ENCODE data around the gene ETFA. TPM values are rescaled to one million over a fixed set of nuclear protein-coding genes. Genes with fewer than 3 reads are reported as not detected.

ETFA gene
- total RNA-seq, 2 experiments from 2014 or later, result 159 to 164 TPM

- Mint-ChIP-seq H3K27me3 (peaks cover 14% of the 10 kb centered on the region), H3K9me3 (peaks cover 1% of the 10 kb centered on the region), H3K27ac (no peak overlapping the region), H3K4me3 (no peak overlapping the region), H3K36me3 (ENCODE audit: low read depth) (no peaks in the 10 kb centered on the region), H3K4me1 (ENCODE audit: low read depth) (no peaks in the 10 kb centered on the region)
- DNase-seq (no peak), ATAC-seq (no peak)
- ChIA-PET POLR2A (no interaction called here), CTCF (no interaction called here)
- intact Hi-C loops (cut with micrococcal nuclease), result no loop called here
- no peak for TF ChIP-seq CTCF (IDR thresholded peaks at IDR 0.05)
These were observed 138.5 kb downstream of the ETFA start for GRCh38 chr15:76172782-76173181.

GRCh38 chr15:76169911-76170800 lies 141.1 kb downstream of the ETFA start:
- H3K36me3 Mint-ChIP-seq (ENCODE audit: low read depth), result no peaks in the 10 kb centered on the region
- ATAC-seq, result no peak
- H3K27ac Mint-ChIP-seq, result no peak overlapping the region
- H3K9me3 Mint-ChIP-seq, result peaks cover 1% of the 10 kb centered on the region
- CTCF ChIA-PET, result no interaction called here
- H3K4me3 Mint-ChIP-seq, result no peak overlapping the region
- intact Hi-C loops (cut with micrococcal nuclease), result no loop called here
- DNase-seq, result no peak
- no peak for TF ChIP-seq CTCF (IDR thresholded peaks at IDR 0.05)
- no peaks in the 10 kb centered on the region for H3K4me1 Mint-ChIP-seq (ENCODE audit: low read depth)
- POLR2A ChIA-PET, result no interaction called here
- H3K27me3 Mint-ChIP-seq, result peaks cover 3% of the 10 kb centered on the region

GRCh38 chr15:76169018-76169417 lies 142.3 kb downstream of the ETFA start:
- intact Hi-C loops (cut with micrococcal nuclease), result no loop called here
- peak; percentile 55 for ATAC-seq
- Mint-ChIP-seq H3K27ac (no peak overlapping the region), H3K4me3 (no peak overlapping the region), H3K9me3 (peaks cover 1% of the 10 kb centered on the region), H3K27me3 (peaks cover 2% of the 10 kb centered on the region), H3K4me1 (ENCODE audit: low read depth) (no peaks in the 10 kb centered on the region), H3K36me3 (ENCODE audit: low read depth) (no peaks in the 10 kb centered on the region)
- no peak for TF ChIP-seq CTCF (IDR thresholded peaks at IDR 0.05)
- CTCF ChIA-PET, result interaction anchor here (1.4 kb wide), 1 partner anchor 30 kb away, joined by 4 read pairs; no protein-coding TSS in a partner anchor
- DNase-seq, result no peak
- POLR2A ChIA-PET, result no interaction called here

- POLR2A ChIA-PET, result no interaction called here
- H3K4me1 Mint-ChIP-seq (ENCODE audit: low read depth), result no peaks in the 10 kb centered on the region
- ATAC-seq (no peak), DNase-seq (no peak)
- no peaks in the 10 kb centered on the region for H3K27me3 Mint-ChIP-seq
- no peak for TF ChIP-seq CTCF (IDR thresholded peaks at IDR 0.05)
- H3K4me3 Mint-ChIP-seq, result no peak overlapping the region
- no peaks in the 10 kb centered on the region for H3K9me3 Mint-ChIP-seq
- intact Hi-C loops (cut with micrococcal nuclease), result no loop called here
- no peaks in the 10 kb centered on the region for H3K36me3 Mint-ChIP-seq (ENCODE audit: low read depth)
- no peak overlapping the region for H3K27ac Mint-ChIP-seq
- CTCF ChIA-PET, result interaction anchor here (1.2 to 1.4 kb wide), 2 partner anchors 18 to 29 kb away, joined by 3 to 4 read pairs; no protein-coding TSS in a partner anchor
These were observed 142.9 kb downstream of the ETFA start for GRCh38 chr15:76168237-76168984.

GRCh38 chr15:76165951-76166350 lies 145.3 kb downstream of the ETFA start:
- no peak overlapping the region for H3K4me3 Mint-ChIP-seq

More at GRCh38 chr15:76165951-76166350, 145.3 kb downstream of the ETFA start:
- intact Hi-C loops (cut with micrococcal nuclease), result no loop called here
- Mint-ChIP-seq H3K27ac (no peak overlapping the region), H3K36me3 (ENCODE audit: low read depth) (no peaks in the 10 kb centered on the region), H3K27me3 (no peaks in the 10 kb centered on the region), H3K4me1 (ENCODE audit: low read depth) (no peaks in the 10 kb centered on the region), H3K9me3 (no peaks in the 10 kb centered on the region)
- no peak for ATAC-seq
- TF ChIP-seq CTCF (IDR thresholded peaks at IDR 0.05), result no peak
- no peak for DNase-seq
- ChIA-PET CTCF (no interaction called here), POLR2A (no interaction called here)

Data from activated CD8-positive, alpha-beta T cell treated with anti-CD3 and anti-CD28 coated beads for 36 hours (primary cell).